HCT116 (cell line): ENCODE measurements around the gene CEP131. TPM values are rescaled to one million over a fixed set of nuclear protein-coding genes. Genes with fewer than 3 reads are reported as not detected.

ENCODE experiments used
- ATAC-seq: fragments of 200-7000 bp; cut with Tn5 transposase; 2 replicates; pipeline ENCODE4 v1.9.1; 2020; ENCODE audit warnings: mild to moderate bottlenecking, moderate library complexity
- BruUV-seq: library from RNA; stranded (reverse); fragments of 400-500 nt; replicated peaks from 2 replicates; lab custom pipeline; 2021; lab: Mats Ljungman, UMichigan
- CTCF ChIA-PET: fragments of 300-600 bp; sonication (Branson Sonifier 250); formaldehyde crosslinking; loops from one replicate; lab custom pipeline; 2021; ENCODE audit warnings: antibody characterized with exemption; lab: Charles Lee
- POLR2A ChIA-PET: fragments of 300-600, 350-600 bp; sonication (Branson Sonifier 250); formaldehyde crosslinking; loops from one replicate; lab custom pipeline; 2021; ENCODE audit warnings: antibody characterized with exemption; lab: Charles Lee
- RAD21 ChIA-PET, 2 experiments: fragments of 300-600 bp; sonication (Branson Sonifier 250); formaldehyde crosslinking; loops; one replicate each; lab custom pipeline; 2023; ENCODE audit warnings: low total read pairs in 2 of 2; ENCODE audit not compliant: uncharacterized antibody in 2 of 2, unreplicated experiment in 2 of 2, low non-redundant PET in 1 of 2; lab: Charles Lee
- DNase-seq: peaks from one replicate; pipeline ENCODE4 v3.0.0-alpha.2; 2010; ENCODE audit warnings: low read depth, low spot score
- H2AFZ ChIP-seq: fragments of 200-600 bp; shearing (Covaris generic), sonication (generic); 2 replicates; pipeline ENCODE4 v1.6.1; 2017; ENCODE audit warnings: low read depth, mixed run types, mixed read lengths, antibody characterized with exemption, low read length; ENCODE audit not compliant: poor library complexity, severe bottlenecking
- H3K27ac ChIP-seq: 2 replicates; pipeline ENCODE4 v1.5.1; 2012; ENCODE audit warnings: low read depth, low read length
- H3K27me3 ChIP-seq: fragments of 200-600 bp; sonication (generic); 2 replicates; pipeline ENCODE4 v1.6.1; 2016; ENCODE audit warnings: mixed run types, low read length, mixed read lengths; ENCODE audit not compliant: insufficient read depth
- H3K36me3 ChIP-seq, 2 experiments: fragments of 200-500 bp in 1 of 2; fragments of 200-600 bp in 1 of 2; sonication (Bioruptor generic) in 1 of 2; sonication (generic) in 1 of 2; 2 replicates each; pipeline versions ENCODE4 v1.5.1 to v1.6.1; 2014 to 2016; ENCODE audit warnings: low read length in 2 of 2, inconsistent platforms in 1 of 2, mixed read lengths in 1 of 2, mixed run types in 1 of 2; ENCODE audit not compliant: insufficient read depth in 2 of 2, control insufficient read depth in 1 of 2
- H3K4me1 ChIP-seq, 2 experiments: fragments of 200-600 bp in 1 of 2; sonication (generic) in 1 of 2; 2 replicates each; pipeline versions ENCODE4 v1.5.1 to v1.6.1; 2012 to 2017; ENCODE audit warnings: low read length in 2 of 2, inconsistent platforms in 1 of 2, mild to moderate bottlenecking in 1 of 2, mixed read lengths in 1 of 2, mixed run types in 1 of 2, moderate library complexity in 1 of 2; ENCODE audit not compliant: insufficient read depth in 2 of 2, control insufficient read depth in 1 of 2
- H3K4me2 ChIP-seq: fragments of 200-600 bp; sonication (generic); 2 replicates; pipeline ENCODE4 v1.6.1; 2017; ENCODE audit warnings: mixed run types, low read length, mixed read lengths
- H3K4me3 ChIP-seq, 2 experiments: fragments of 200-600 bp in 1 of 2; sonication (generic) in 1 of 2; replicated peaks in 1 of 2; 2 replicates each; pipeline ENCODE4 v1.5.1; 2011 to 2016; ENCODE audit warnings: low read length in 2 of 2, control low read depth in 1 of 2, low read depth in 1 of 2, mild to moderate bottlenecking in 1 of 2, mixed read lengths in 1 of 2, mixed run types in 1 of 2
- H3K79me2 ChIP-seq: fragments of 200-600 bp; sonication (generic); 2 replicates; pipeline ENCODE4 v1.6.1; 2017; ENCODE audit warnings: mild to moderate bottlenecking, mixed run types, low read length, moderate library complexity, mixed read lengths; ENCODE audit not compliant: insufficient read depth
- H3K9ac ChIP-seq: fragments of 200-600 bp; sonication (generic); 2 replicates; pipeline ENCODE4 v1.6.1; 2016; ENCODE audit warnings: low read length, mixed read lengths
- H3K9me2 ChIP-seq: fragments of 200-600 bp; sonication (generic), shearing (Covaris generic); 2 replicates; pipeline ENCODE4 v1.6.1; 2017; ENCODE audit warnings: mixed run types, mild to moderate bottlenecking, moderate library complexity; ENCODE audit not compliant: insufficient read depth
- H3K9me3 ChIP-seq, 2 experiments: fragments of 200-500 bp in 1 of 2; fragments of 200-600 bp in 1 of 2; sonication (Bioruptor generic) in 1 of 2; sonication (generic) in 1 of 2; 2 replicates each; pipeline ENCODE4 v1.6.1; 2014 to 2017; ENCODE audit warnings: low read length in 2 of 2, mixed read lengths in 2 of 2, inconsistent platforms in 1 of 2, low read depth in 1 of 2, mild to moderate bottlenecking in 1 of 2, mixed run types in 1 of 2, moderate library complexity in 1 of 2; ENCODE audit not compliant: control insufficient read depth in 1 of 2, insufficient read depth in 1 of 2
- H4K20me1 ChIP-seq: fragments of 200-600 bp; sonication (generic), shearing (Covaris generic); 2 replicates; pipeline ENCODE4 v1.6.1; 2017; ENCODE audit warnings: mixed run types, mild to moderate bottlenecking, moderate library complexity; ENCODE audit not compliant: insufficient read depth
- CBX3 ChIP-seq: IDR thresholded peaks from 2 replicates; pipeline ENCODE4 v1.6.1; 2012; ENCODE audit warnings: low read depth
- CEBPB ChIP-seq: IDR thresholded peaks from 2 replicates; pipeline ENCODE4 v1.6.1; 2012; ENCODE audit warnings: low read depth
- CTCF ChIP-seq, 3 experiments: fragments of 200-600 bp in 1 of 3; sonication (generic) in 1 of 3; IDR thresholded peaks in 2 of 3; conservative IDR thresholded peaks in 1 of 3; 2 replicates each; pipeline ENCODE4 v1.5.1; 2012 to 2017; ENCODE audit warnings: low read depth in 2 of 3, low read length in 2 of 3, antibody characterized with exemption in 1 of 3, borderline replicate concordance in 1 of 3, control low read depth in 1 of 3, mild to moderate bottlenecking in 1 of 3, mixed read lengths in 1 of 3, mixed run types in 1 of 3, moderate library complexity in 1 of 3; ENCODE audit not compliant: insufficient read depth in 1 of 3
- ELF1 ChIP-seq: IDR thresholded peaks from 2 replicates; pipeline ENCODE4 v1.6.1; 2012; ENCODE audit warnings: low read depth, borderline replicate concordance
- EZH2 ChIP-seq: fragments of 200-600 bp; sonication (generic); IDR thresholded peaks from 2 replicates; pipeline ENCODE4 v1.6.1; 2017; ENCODE audit warnings: antibody characterized with exemption, mixed run types
- EZH2phosphoT487 ChIP-seq: fragments of 200-600 bp; IDR thresholded peaks from 2 replicates; pipeline ENCODE4 v1.6.1; 2018; ENCODE audit warnings: antibody characterized with exemption, borderline replicate concordance
- JUND ChIP-seq: IDR thresholded peaks from 2 replicates; pipeline ENCODE4 v1.6.1; 2012
- POLR2A ChIP-seq: IDR thresholded peaks from 2 replicates; pipeline ENCODE4 v1.7.0; 2011; ENCODE audit warnings: borderline replicate concordance; ENCODE audit not compliant: insufficient read depth, insufficient read length; ENCODE audit errors: extremely low read depth
- POLR2AphosphoS5 ChIP-seq: IDR thresholded peaks from 2 replicates; pipeline ENCODE4 v1.6.1; 2011; ENCODE audit warnings: mild to moderate bottlenecking, low read depth, low read length, moderate library complexity
- SIN3A ChIP-seq: IDR thresholded peaks from 2 replicates; pipeline ENCODE4 v1.6.1; 2012; ENCODE audit warnings: low read depth
- SRF ChIP-seq: IDR thresholded peaks from 2 replicates; pipeline ENCODE4 v1.6.1; 2012; ENCODE audit warnings: low read depth
- TCF7L2 ChIP-seq: IDR thresholded peaks from 2 replicates; pipeline ENCODE4 v1.7.0; 2011; ENCODE audit warnings: borderline replicate concordance, inconsistent platforms; ENCODE audit not compliant: insufficient read depth, insufficient read length; ENCODE audit errors: extremely low read depth
- YY1 ChIP-seq: IDR thresholded peaks from 2 replicates; pipeline ENCODE4 v1.6.1; 2011; ENCODE audit warnings: low read length, low read depth, moderate library complexity, mild to moderate bottlenecking; ENCODE audit not compliant: insufficient replicate concordance; ENCODE audit errors: extremely low read depth
- ZBTB33 ChIP-seq: IDR thresholded peaks from 2 replicates; pipeline ENCODE4 v1.6.1; 2011; ENCODE audit warnings: mild to moderate bottlenecking, low read length, moderate library complexity; ENCODE audit not compliant: insufficient replicate concordance; ENCODE audit errors: extremely low read depth
- ZFX ChIP-seq: fragments of 450-650 bp; IDR thresholded peaks from 2 replicates; pipeline ENCODE4 v1.6.1; 2017
- ZNF274 ChIP-seq: fragments of 200-500 bp; sonication (Bioruptor generic); IDR thresholded peaks from 2 replicates; pipeline ENCODE4 v1.6.1; 2014; ENCODE audit warnings: mild to moderate bottlenecking, low read depth, low read length, inconsistent platforms
- intact Hi-C: fragments of 100-400 bp; cut with micrococcal nuclease; formaldehyde crosslinking; loops from 2 replicates; pipeline ENCODE4 v1.10.0; 2022
- total RNA-seq: library from RNA; stranded (reverse); gene quantifications from one replicate; pipeline ENCODE4 v1.2.1, GENCODE V29; 2021; ENCODE audit not compliant: unreplicated experiment

The CEP131 gene
- total RNA-seq, 1 experiment from 2014 or later: 30.2 TPM

GRCh38 chr17:81206166-81206565, 16.6 kb downstream of the CEP131 start:
- H3K27me3 ChIP-seq: no peaks in the 10 kb centered on the region
- H3K79me2 ChIP-seq: no peaks in the 10 kb centered on the region
- ChIA-PET POLR2A (no interaction called here), CTCF (no interaction called here), RAD21 (no interaction called here)
- H4K20me1 ChIP-seq: no peaks in the 10 kb centered on the region
- no peaks in the 10 kb centered on the region for H3K9me3 ChIP-seq
- no peak overlapping the region for H3K4me2 ChIP-seq
- no TSS peak for BruUV-seq
- no peak overlapping the region for H2AFZ ChIP-seq
- no peak overlapping the region for H3K9ac ChIP-seq
- H3K4me1 ChIP-seq: peaks cover 0 to under 1% of the 10 kb centered on the region in 2 experiments; a peak in 1 of 4 replicates
- no peak for TF ChIP-seq POLR2AphosphoS5
- no peak for TF ChIP-seq ZBTB33
- TF ChIP-seq SIN3A: no peak
- no peak for TF ChIP-seq CBX3
- no peak for TF ChIP-seq TCF7L2
- no peak for TF ChIP-seq ZFX
- TF ChIP-seq EZH2phosphoT487: no peak
- no peak for TF ChIP-seq CEBPB
- no peak for TF ChIP-seq YY1
- no peak for TF ChIP-seq ZNF274
- TF ChIP-seq POLR2A: no peak
- no peak for TF ChIP-seq ELF1
- TF ChIP-seq EZH2: no peak
- TF ChIP-seq SRF: no peak
- no peak for TF ChIP-seq JUND
- TF ChIP-seq CTCF (IDR thresholded peaks at IDR 0.05 in 2 of 3, conservative IDR thresholded peaks at IDR 0.05 in 1 of 3; ENCODE audit: borderline replicate concordance in 1 of 3, insufficient read depth in 1 of 3, low read depth in 2 of 3, low read length in 2 of 3): no peak
- H3K27ac ChIP-seq: no peak overlapping the region
- DNase-seq (no peak), ATAC-seq (no peak)
- no peaks in the 10 kb centered on the region for H3K9me2 ChIP-seq
- intact Hi-C loops: no loop called here
- no peak overlapping the region for H3K4me3 ChIP-seq
- H3K36me3 ChIP-seq: peaks cover 0 to 4% of the 10 kb centered on the region in 2 experiments; a peak in 1 of 4 replicates
